CD14-positive monocyte (primary cell): ENCODE measurements around the gene ASB9. TPM values are rescaled to one million over a fixed set of nuclear protein-coding genes. Genes with fewer than 3 reads are reported as not detected.

Experiments
- DNase-seq, 3 donors: peaks; one replicate each; pipeline ENCODE4 v3.0.0-alpha.2; 2011 to 2022
- H2AFZ ChIP-seq: 2 replicates; pipeline ENCODE4 v1.6.0; 2012; ENCODE audit warnings: mild to moderate bottlenecking, low read depth, low read length, inconsistent platforms; ENCODE audit not compliant: insufficient read depth, poor library complexity, severe bottlenecking
- H3K27ac ChIP-seq, 2 donors: 1 replicate in 1 of 2; 2 replicates in 1 of 2; pipeline ENCODE4 v1.5.1; 2012 to 2013; ENCODE audit warnings: low read length in 2 of 2, control low read depth in 1 of 2, inconsistent platforms in 1 of 2, low read depth in 1 of 2, mild to moderate bottlenecking in 1 of 2
- H3K27me3 ChIP-seq, 2 donors: one replicate each; pipeline versions ENCODE4 v1.6.0 to v1.6.1; 2011 to 2013; ENCODE audit warnings: low read length in 2 of 2; ENCODE audit not compliant: control insufficient read depth in 2 of 2, insufficient read depth in 2 of 2
- H3K36me3 ChIP-seq, 2 donors: replicated peaks in 1 of 2; 1 replicate in 1 of 2; 2 replicates in 1 of 2; pipeline versions ENCODE4 v1.5.1 to v1.6.1; 2012 to 2013; ENCODE audit warnings: low read length in 2 of 2, control low read depth in 1 of 2, inconsistent platforms in 1 of 2, mild to moderate bottlenecking in 1 of 2; ENCODE audit not compliant: insufficient read depth in 2 of 2, control insufficient read depth in 1 of 2
- H3K4me1 ChIP-seq, 2 donors: 1 replicate in 1 of 2; 2 replicates in 1 of 2; pipeline versions ENCODE4 v1.5.1 to v1.6.1; 2012 to 2013; ENCODE audit warnings: low read length in 2 of 2, control low read depth in 1 of 2, inconsistent platforms in 1 of 2, mild to moderate bottlenecking in 1 of 2, moderate library complexity in 1 of 2; ENCODE audit not compliant: insufficient read depth in 2 of 2, control insufficient read depth in 1 of 2
- H3K4me2 ChIP-seq: replicated peaks from 2 replicates; pipeline ENCODE3; 2012; ENCODE audit warnings: low read length, moderate library complexity, mild to moderate bottlenecking; ENCODE audit not compliant: poor library complexity, severe bottlenecking; ENCODE audit errors: extremely low read depth
- H3K4me3 ChIP-seq, 3 experiments: fragments of 200-600 bp in 1 of 3; sonication (generic) in 1 of 3; replicated peaks in 1 of 3; 1 replicate in 2 of 3; 2 replicates in 1 of 3; pipeline ENCODE4 v1.5.1; 2011 to 2013; ENCODE audit warnings: low read length in 3 of 3, mild to moderate bottlenecking in 3 of 3, control low read depth in 2 of 3, low read depth in 2 of 3, inconsistent platforms in 1 of 3, moderate library complexity in 1 of 3
- H3K79me2 ChIP-seq: 2 replicates; pipeline ENCODE4 v1.6.0; 2012; ENCODE audit warnings: mild to moderate bottlenecking, control low read depth, inconsistent platforms, low read length, moderate library complexity; ENCODE audit not compliant: insufficient read depth
- H3K9ac ChIP-seq: 2 replicates; pipeline ENCODE4 v1.6.0; 2017; ENCODE audit warnings: low read length, mild to moderate bottlenecking; ENCODE audit not compliant: insufficient read depth, poor library complexity, severe bottlenecking
- H3K9me3 ChIP-seq, 2 donors: replicated peaks in 1 of 2; 1 replicate in 1 of 2; 2 replicates in 1 of 2; pipeline versions ENCODE4 v1.5.1 to v1.6.1; 2012 to 2013; ENCODE audit warnings: low read length in 2 of 2, control low read depth in 1 of 2; ENCODE audit not compliant: control insufficient read depth in 1 of 2, insufficient read depth in 1 of 2
- H4K20me1 ChIP-seq: 2 replicates; pipeline ENCODE4 v1.6.0; 2012; ENCODE audit warnings: mild to moderate bottlenecking, low read length, control low read depth, moderate library complexity; ENCODE audit not compliant: insufficient read depth
- H3K27ac Mint-ChIP-seq, 7 donors: one replicate each; pipeline ENCODE4 v1.8.0; 2020; ENCODE audit warnings: mild to moderate bottlenecking in 7 of 7, mixed read lengths in 7 of 7, moderate library complexity in 6 of 7, inconsistent platforms in 2 of 7
- H3K27me3 Mint-ChIP-seq, 3 donors: one replicate each; pipeline ENCODE4 v1.8.0; 2021 to 2022; ENCODE audit warnings: low read depth in 3 of 3, mild to moderate bottlenecking in 3 of 3, mixed read lengths in 3 of 3, moderate library complexity in 3 of 3, inconsistent platforms in 1 of 3
- H3K36me3 Mint-ChIP-seq, 2 donors: one replicate each; pipeline ENCODE4 v1.8.0; 2020; ENCODE audit warnings: mixed read lengths in 2 of 2, inconsistent platforms in 1 of 2, mild to moderate bottlenecking in 1 of 2
- H3K4me1 Mint-ChIP-seq: one replicate; pipeline ENCODE4 v1.8.0; 2020; ENCODE audit warnings: mild to moderate bottlenecking, mixed read lengths
- H3K4me3 Mint-ChIP-seq, 2 donors: one replicate each; pipeline ENCODE4 v1.8.0; 2020; ENCODE audit warnings: mild to moderate bottlenecking in 2 of 2, mixed read lengths in 2 of 2, moderate library complexity in 1 of 2
- H3K9me3 Mint-ChIP-seq, 7 donors: one replicate each; pipeline ENCODE4 v1.8.0; 2020 to 2022; ENCODE audit warnings: mixed read lengths in 7 of 7, mild to moderate bottlenecking in 6 of 7, moderate library complexity in 6 of 7, inconsistent platforms in 2 of 7
- WGBS: methylation state at CpG from one replicate; pipeline ENCODE4 v1.1.5; 2013; ENCODE audit warnings: missing lambda C conversion rate; ENCODE audit not compliant: insufficient coverage; 5-methylcytosine and 5-hydroxymethylcytosine counted together
- intact Hi-C, 2 donors: fragments of 100-400 bp; cut with micrococcal nuclease; formaldehyde crosslinking; loops; one replicate each; pipeline versions ENCODE4 v1.15.0 to v1.15.1; 2023
- polyA plus RNA-seq, 3 donors: library from polyadenylated mRNA; depleted of rRNA in 1 of 3; unstranded in 2 of 3; stranded (reverse) in 1 of 3; fragments of 300-500 nt in 2 of 3; fragments of >200 nt in 1 of 3; fragmentation: Illumina TruSeq in 2 of 3; gene quantifications; 1 replicate in 2 of 3; 2 replicates in 1 of 3; pipeline ENCODE4 v1.2.3, GENCODE V29; 2012 to 2021
- TF ChIP-seq, protein P1 (sequence below): fragments of 200-600 bp; IDR thresholded peaks from one replicate; pipeline ENCODE4 v1.8.0; 2022; ENCODE audit warnings: antibody characterized with exemption, mild to moderate bottlenecking

ASB9 gene
- polyA plus RNA-seq, 3 donors, result 0.24 to 1.4 (median 0.63) TPM

- no peak overlapping the region for H3K27ac Mint-ChIP-seq
- H3K27me3 ChIP-seq, result peaks cover 0 to 10% of the 10 kb centered on the region in 2 donors
- H3K4me3 Mint-ChIP-seq, result no peak overlapping the region
- no peaks in the 10 kb centered on the region for H4K20me1 ChIP-seq
- peaks cover 0 to 6% (median 1%) of the 10 kb centered on the region in 3 donors for H3K27me3 Mint-ChIP-seq
- no peaks in the 10 kb centered on the region for H3K4me1 ChIP-seq
- intact Hi-C loops, result no loop called here
- no peaks in the 10 kb centered on the region for H3K36me3 Mint-ChIP-seq
- H3K9me3 ChIP-seq, result no peaks in the 10 kb centered on the region
- no peak overlapping the region for H3K27ac ChIP-seq
- no peaks in the 10 kb centered on the region for H3K4me1 Mint-ChIP-seq
- no peak overlapping the region for H3K4me3 ChIP-seq
- 100% methylated on average over 1 of the region's 3 CpGs for WGBS
- no peaks in the 10 kb centered on the region for H3K79me2 ChIP-seq
- TF ChIP-seq, protein P1, sequence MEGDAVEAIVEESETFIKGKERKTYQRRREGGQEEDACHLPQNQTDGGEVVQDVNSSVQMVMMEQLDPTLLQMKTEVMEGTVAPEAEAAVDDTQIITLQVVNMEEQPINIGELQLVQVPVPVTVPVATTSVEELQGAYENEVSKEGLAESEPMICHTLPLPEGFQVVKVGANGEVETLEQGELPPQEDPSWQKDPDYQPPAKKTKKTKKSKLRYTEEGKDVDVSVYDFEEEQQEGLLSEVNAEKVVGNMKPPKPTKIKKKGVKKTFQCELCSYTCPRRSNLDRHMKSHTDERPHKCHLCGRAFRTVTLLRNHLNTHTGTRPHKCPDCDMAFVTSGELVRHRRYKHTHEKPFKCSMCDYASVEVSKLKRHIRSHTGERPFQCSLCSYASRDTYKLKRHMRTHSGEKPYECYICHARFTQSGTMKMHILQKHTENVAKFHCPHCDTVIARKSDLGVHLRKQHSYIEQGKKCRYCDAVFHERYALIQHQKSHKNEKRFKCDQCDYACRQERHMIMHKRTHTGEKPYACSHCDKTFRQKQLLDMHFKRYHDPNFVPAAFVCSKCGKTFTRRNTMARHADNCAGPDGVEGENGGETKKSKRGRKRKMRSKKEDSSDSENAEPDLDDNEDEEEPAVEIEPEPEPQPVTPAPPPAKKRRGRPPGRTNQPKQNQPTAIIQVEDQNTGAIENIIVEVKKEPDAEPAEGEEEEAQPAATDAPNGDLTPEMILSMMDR, result no peak
- no peak overlapping the region for H3K4me2 ChIP-seq
- no peaks in the 10 kb centered on the region for H3K36me3 ChIP-seq
- no peak for DNase-seq
- no peak overlapping the region for H2AFZ ChIP-seq
- H3K9ac ChIP-seq, result no peak overlapping the region
- no peaks in the 10 kb centered on the region for H3K9me3 Mint-ChIP-seq
Observed at GRCh38 chrX:15194146-15194545, 75.7 kb downstream of the ASB9 start.

Other genes with a start within 250 kb of the ASB9 start
- gene ASB11, start 45.6 kb upstream of the ASB9 start, polyA plus RNA-seq, result not detected
- 10 to 100 TPM in 1 of 3 donors, 1 to 10 TPM in 2; 6.3 to 36.1 (median 6.4) TPM for gene PIGA, start 65.4 kb upstream of the ASB9 start, polyA plus RNA-seq
- gene VEGFD, start 114.3 kb upstream of the ASB9 start, polyA plus RNA-seq, result not detected
- gene PIR, start 223.2 kb upstream of the ASB9 start, polyA plus RNA-seq, result under 1 TPM in 2 of 3 donors, not detected in 1; 0.05 to 0.23 TPM
- gene BMX, start 230.7 kb upstream of the ASB9 start, polyA plus RNA-seq, result under 1 TPM; 0.15 to 0.26 (median 0.22) TPM